ENCODE measurements around the gene NUDT4.

- no peak for TF ChIP-seq NFIC (IDR thresholded peaks at IDR 0.05; ENCODE audit: low read depth, low read length)
- no peak for TF ChIP-seq CTCF (IDR thresholded peaks at IDR 0.05 in 2 of 3, conservative IDR thresholded peaks at IDR 0.05 in 1 of 3; ENCODE audit: control insufficient read depth in 2 of 3, extremely low read depth in 1 of 3, insufficient read depth in 1 of 3, low read depth in 3 of 3, low read length in 3 of 3)
- TF ChIP-seq MAX (IDR thresholded peaks at IDR 0.05; ENCODE audit: low read depth, low read length): no peak
Measured at GRCh38 chr12:93333054-93333453, 44.7 kb upstream of the NUDT4 start.

All from GM12878 (cell line).